ENCODE data around the gene KRTAP4-2. TPM values are rescaled to one million over a fixed set of nuclear protein-coding genes. Genes with fewer than 3 reads are reported as not detected.
"Not testable (repeated sequence)": the region's sequence is repeated elsewhere in the genome, so short reads cannot be mapped to it uniquely, and the experiment has no call there.

KRTAP4-2 gene
- not detected for total RNA-seq (ENCODE audit: unreplicated experiment)
- long read RNA-seq = 0 reads

DNA sequence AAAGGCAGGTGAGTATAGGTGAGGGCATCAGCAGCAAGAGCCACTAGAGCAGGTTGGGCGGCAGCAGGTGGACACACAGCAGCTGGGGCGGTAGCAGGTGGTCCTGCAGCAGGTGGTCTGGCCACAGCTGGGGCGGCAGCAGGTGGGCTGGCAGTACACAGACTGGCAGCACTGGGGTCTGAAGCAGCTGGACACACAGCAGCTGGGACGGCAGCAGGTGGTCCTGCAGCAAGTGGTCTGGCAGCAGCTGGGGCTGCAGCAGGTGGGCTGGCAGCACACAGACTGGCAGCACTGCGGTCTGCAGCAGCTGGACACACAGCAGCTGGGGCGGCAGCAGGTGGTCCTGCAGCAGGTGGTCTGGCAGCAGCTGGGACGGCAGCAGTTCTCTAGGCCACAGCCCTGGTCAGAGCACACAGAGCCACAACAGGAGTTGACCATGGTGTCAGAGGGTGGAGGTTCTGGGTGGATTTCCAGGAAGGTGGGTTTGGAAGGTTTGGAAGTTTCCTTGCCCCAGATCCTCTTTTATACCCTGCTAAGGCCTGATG lies at the start of gene KRTAP4-2:
Gene KRTAP4-2 (minus strand): TSS at position 495 of the 545 bp plus-strand sequence. CDS start 57 bp downstream, at position 438.
- Mint-ChIP-seq H3K27ac (ENCODE audit: unreplicated experiment) (no peak within 1 kb of the TSS), H3K4me1 (ENCODE audit: low read depth, unreplicated experiment) (no peaks in the 10 kb centered on the region), H3K27me3 (ENCODE audit: unreplicated experiment) (peaks cover 4% of the 10 kb centered on the region), H3K4me3 (ENCODE audit: unreplicated experiment) (no peak within 1 kb of the TSS), H3K9me3 (ENCODE audit: unreplicated experiment) (peaks cover 6% of the 10 kb centered on the region), H3K36me3 (ENCODE audit: unreplicated experiment) (peaks cover 5% of the 10 kb centered on the region)
- peak; percentile 15 for DNase-seq
- TF ChIP-seq, protein P1, sequence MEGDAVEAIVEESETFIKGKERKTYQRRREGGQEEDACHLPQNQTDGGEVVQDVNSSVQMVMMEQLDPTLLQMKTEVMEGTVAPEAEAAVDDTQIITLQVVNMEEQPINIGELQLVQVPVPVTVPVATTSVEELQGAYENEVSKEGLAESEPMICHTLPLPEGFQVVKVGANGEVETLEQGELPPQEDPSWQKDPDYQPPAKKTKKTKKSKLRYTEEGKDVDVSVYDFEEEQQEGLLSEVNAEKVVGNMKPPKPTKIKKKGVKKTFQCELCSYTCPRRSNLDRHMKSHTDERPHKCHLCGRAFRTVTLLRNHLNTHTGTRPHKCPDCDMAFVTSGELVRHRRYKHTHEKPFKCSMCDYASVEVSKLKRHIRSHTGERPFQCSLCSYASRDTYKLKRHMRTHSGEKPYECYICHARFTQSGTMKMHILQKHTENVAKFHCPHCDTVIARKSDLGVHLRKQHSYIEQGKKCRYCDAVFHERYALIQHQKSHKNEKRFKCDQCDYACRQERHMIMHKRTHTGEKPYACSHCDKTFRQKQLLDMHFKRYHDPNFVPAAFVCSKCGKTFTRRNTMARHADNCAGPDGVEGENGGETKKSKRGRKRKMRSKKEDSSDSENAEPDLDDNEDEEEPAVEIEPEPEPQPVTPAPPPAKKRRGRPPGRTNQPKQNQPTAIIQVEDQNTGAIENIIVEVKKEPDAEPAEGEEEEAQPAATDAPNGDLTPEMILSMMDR (IDR thresholded peaks at IDR 0.05; ENCODE audit: partially characterized antibody, unreplicated experiment) = no peak

DNA sequence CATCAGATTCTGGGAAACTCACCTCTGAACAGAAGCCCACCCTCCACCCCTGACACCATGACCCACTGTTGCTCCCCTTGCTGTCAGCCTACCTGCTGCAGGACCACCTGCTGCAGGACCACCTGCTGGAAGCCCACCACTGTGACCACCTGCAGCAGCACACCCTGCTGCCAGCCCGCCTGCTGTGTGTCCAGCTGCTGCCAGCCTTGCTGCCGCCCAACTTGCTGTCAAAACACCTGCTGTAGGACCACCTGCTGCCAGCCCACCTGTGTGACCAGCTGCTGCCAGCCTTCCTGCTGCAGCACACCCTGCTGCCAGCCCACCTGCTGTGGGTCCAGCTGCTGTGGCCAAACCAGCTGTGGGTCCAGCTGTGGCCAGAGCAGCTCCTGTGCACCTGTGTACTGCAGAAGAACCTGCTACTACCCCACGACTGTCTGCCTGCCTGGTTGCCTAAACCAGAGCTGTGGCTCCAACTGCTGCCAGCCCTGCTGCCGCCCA lies 48.6 kb upstream of the KRTAP4-2 start, which contains the start of gene KRTAP9-2:
Gene KRTAP9-2 (plus strand): TSS at position 51 of the 498 bp plus-strand sequence. CDS start 7 bp downstream, at position 58.
- not testable (repeated sequence) for H3K27me3 Mint-ChIP-seq (ENCODE audit: unreplicated experiment); H3K4me1 Mint-ChIP-seq (ENCODE audit: low read depth, unreplicated experiment); DNase-seq; H3K36me3 Mint-ChIP-seq (ENCODE audit: unreplicated experiment); H3K4me3 Mint-ChIP-seq (ENCODE audit: unreplicated experiment); H3K9me3 Mint-ChIP-seq (ENCODE audit: unreplicated experiment); H3K27ac Mint-ChIP-seq (ENCODE audit: unreplicated experiment)

DNA sequence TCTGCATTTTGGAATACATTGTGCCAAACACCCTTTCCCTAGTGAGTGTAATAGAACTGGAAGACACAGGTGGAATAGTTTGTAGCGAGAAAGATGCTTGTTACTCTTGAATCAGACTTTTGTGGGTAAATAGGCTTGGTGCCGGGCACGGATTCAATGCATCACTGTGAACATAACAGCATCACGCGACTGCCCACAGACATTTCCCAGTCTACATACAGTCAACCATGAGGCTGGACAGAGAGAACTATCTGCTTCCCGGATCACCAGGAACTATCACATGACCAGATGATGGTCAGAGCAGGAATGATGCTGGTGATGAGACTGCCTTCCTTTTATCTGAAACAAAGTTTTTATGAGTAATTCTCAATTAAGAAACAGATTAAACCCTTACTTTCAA lies 48.0 kb upstream of the KRTAP4-2 start:
- TF ChIP-seq, protein P1 (IDR thresholded peaks at IDR 0.05; ENCODE audit: partially characterized antibody, unreplicated experiment) = no peak
- no peak overlapping the region for H3K4me3 Mint-ChIP-seq (ENCODE audit: unreplicated experiment)
- no peaks in the 10 kb centered on the region for H3K36me3 Mint-ChIP-seq (ENCODE audit: unreplicated experiment)
- H3K4me1 Mint-ChIP-seq (ENCODE audit: low read depth, unreplicated experiment) = no peaks in the 10 kb centered on the region
- no peaks in the 10 kb centered on the region for H3K27me3 Mint-ChIP-seq (ENCODE audit: unreplicated experiment)
- no peak for DNase-seq
- H3K27ac Mint-ChIP-seq (ENCODE audit: unreplicated experiment) = no peak overlapping the region
- no peaks in the 10 kb centered on the region for H3K9me3 Mint-ChIP-seq (ENCODE audit: unreplicated experiment)

DNA sequence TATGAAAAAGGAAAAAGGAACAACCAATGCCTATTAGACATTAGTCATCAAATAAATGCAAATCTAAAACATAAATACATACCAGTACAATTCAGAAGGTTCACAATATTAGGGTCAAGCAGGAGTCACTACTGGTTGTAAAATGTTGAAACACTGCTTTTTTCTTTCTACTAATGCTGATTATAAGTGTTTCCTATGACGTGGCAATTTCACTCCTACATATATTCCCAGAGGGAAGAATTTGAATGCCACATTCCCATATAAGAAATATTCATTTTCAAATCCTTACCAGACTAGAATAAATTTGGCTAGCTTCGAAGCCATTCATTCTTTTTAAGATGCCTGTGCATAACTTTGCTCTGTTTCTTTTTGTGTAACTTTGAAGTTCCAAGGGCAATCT lies 45.8 kb upstream of the KRTAP4-2 start:
- Mint-ChIP-seq H3K27me3 (ENCODE audit: unreplicated experiment) (no peaks in the 10 kb centered on the region), H3K36me3 (ENCODE audit: unreplicated experiment) (no peaks in the 10 kb centered on the region), H3K9me3 (ENCODE audit: unreplicated experiment) (no peaks in the 10 kb centered on the region), H3K4me3 (ENCODE audit: unreplicated experiment) (no peak overlapping the region), H3K27ac (ENCODE audit: unreplicated experiment) (no peak overlapping the region), H3K4me1 (ENCODE audit: low read depth, unreplicated experiment) (no peaks in the 10 kb centered on the region)
- DNase-seq = no peak
- TF ChIP-seq, protein P1 (IDR thresholded peaks at IDR 0.05; ENCODE audit: partially characterized antibody, unreplicated experiment) = no peak

DNA sequence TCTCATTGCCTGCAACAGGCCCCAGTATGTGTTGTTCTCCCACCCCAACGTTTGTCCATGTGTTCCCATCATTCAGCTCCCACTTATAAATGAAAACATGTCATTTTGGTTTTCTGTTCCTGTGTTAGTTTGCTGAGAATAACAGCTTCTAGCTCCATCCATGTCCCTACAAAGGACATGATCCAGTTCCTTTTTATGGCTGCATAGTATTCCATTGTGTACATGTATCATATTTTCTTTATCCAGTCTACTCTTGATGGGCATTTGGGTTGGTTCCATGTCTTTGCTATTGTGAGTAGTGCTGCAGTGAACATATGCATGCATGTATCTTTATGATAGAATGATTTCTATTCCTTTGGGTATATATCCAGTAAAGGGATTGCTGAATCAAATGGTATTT lies 37.7 kb upstream of the KRTAP4-2 start:
- DNase-seq = no peak
- TF ChIP-seq, protein P1 (IDR thresholded peaks at IDR 0.05; ENCODE audit: partially characterized antibody, unreplicated experiment) = no peak
- H3K9me3 Mint-ChIP-seq (ENCODE audit: unreplicated experiment) = peaks cover 1% of the 10 kb centered on the region
- peaks cover 2% of the 10 kb centered on the region for H3K4me1 Mint-ChIP-seq (ENCODE audit: low read depth, unreplicated experiment)
- no peaks in the 10 kb centered on the region for H3K36me3 Mint-ChIP-seq (ENCODE audit: unreplicated experiment)
- peaks cover 6% of the 10 kb centered on the region for H3K27me3 Mint-ChIP-seq (ENCODE audit: unreplicated experiment)
- no peak overlapping the region for H3K4me3 Mint-ChIP-seq (ENCODE audit: unreplicated experiment)
- H3K27ac Mint-ChIP-seq (ENCODE audit: unreplicated experiment) = no peak overlapping the region

All from glutamatergic neuron (in vitro differentiated cells).